22Rv1 (cell line): Measurements from ENCODE around the gene NHLH2.

ENCODE experiments used
- ZFX ChIP-seq: fragments of 450-650 bp; IDR thresholded peaks from 2 replicates; pipeline ENCODE4 v1.6.1; 2017; ENCODE audit warnings: antibody characterized with exemption, borderline replicate concordance
- TF ChIP-seq, protein P1 (sequence below): fragments of 450-650 bp; IDR thresholded peaks from 2 replicates; pipeline ENCODE4 v1.5.1; 2017; ENCODE audit warnings: mild to moderate bottlenecking

GRCh38 chr1:115873184-115873583 lies 32.3 kb upstream of the NHLH2 start:
- TF ChIP-seq, protein P1, sequence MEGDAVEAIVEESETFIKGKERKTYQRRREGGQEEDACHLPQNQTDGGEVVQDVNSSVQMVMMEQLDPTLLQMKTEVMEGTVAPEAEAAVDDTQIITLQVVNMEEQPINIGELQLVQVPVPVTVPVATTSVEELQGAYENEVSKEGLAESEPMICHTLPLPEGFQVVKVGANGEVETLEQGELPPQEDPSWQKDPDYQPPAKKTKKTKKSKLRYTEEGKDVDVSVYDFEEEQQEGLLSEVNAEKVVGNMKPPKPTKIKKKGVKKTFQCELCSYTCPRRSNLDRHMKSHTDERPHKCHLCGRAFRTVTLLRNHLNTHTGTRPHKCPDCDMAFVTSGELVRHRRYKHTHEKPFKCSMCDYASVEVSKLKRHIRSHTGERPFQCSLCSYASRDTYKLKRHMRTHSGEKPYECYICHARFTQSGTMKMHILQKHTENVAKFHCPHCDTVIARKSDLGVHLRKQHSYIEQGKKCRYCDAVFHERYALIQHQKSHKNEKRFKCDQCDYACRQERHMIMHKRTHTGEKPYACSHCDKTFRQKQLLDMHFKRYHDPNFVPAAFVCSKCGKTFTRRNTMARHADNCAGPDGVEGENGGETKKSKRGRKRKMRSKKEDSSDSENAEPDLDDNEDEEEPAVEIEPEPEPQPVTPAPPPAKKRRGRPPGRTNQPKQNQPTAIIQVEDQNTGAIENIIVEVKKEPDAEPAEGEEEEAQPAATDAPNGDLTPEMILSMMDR = no peak
- no peak for TF ChIP-seq ZFX
